NCI-H2196 treated with DMSO at 0.1 percent for 48 hours (cell line): ENCODE results near the gene SCAF8.

Experiments
- DNase-seq: peaks from one replicate; lab custom pipeline; 2025; ENCODE audit not compliant: unreplicated experiment; lab: John Stamatoyannopoulos, UW

SCAF8 gene

DNA sequence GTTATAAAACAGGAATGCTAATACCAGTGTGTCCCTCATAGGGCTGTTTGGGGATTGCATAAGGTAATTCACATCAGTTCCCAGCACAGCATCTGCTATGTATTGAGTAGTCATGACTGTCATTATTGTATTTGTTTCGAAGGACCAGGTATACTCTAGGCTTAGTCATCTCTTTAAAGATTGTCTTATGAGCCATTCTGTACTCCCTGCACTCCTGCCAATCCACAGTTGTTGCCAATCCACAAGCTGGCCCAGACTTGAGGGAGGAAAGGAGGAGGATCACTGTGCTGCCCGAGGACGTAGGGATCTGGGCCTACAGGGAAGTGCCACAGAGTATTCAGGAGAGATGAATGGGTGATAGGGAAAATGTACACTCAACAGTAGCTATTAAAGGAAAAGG lies 148.9 kb downstream of the SCAF8 start:
- DNase-seq, result no peak
